B cell (primary cell): ENCODE data around the gene MAP4K4.

Experiments
- CTCF ChIP-seq: fragments of 200-600 bp; IDR thresholded peaks from one replicate; pipeline ENCODE4 v1.8.0; 2022; ENCODE audit warnings: antibody characterized with exemption, mild to moderate bottlenecking
- EZH2 ChIP-seq: IDR thresholded peaks from 2 replicates; pipeline ENCODE4 v1.6.1; 2012; ENCODE audit warnings: borderline replicate concordance, low read depth, mild to moderate bottlenecking, moderate library complexity, low read length; ENCODE audit not compliant: insufficient read depth, poor library complexity, severe bottlenecking

GRCh38 chr2:101899265-101899664, 201.8 kb downstream of the MAP4K4 start:
- TF ChIP-seq CTCF (no peak), EZH2 (no peak)
